HG02981 (cell line): ENCODE measurements around the gene PLD2.
"Not testable (repeated sequence)": the region's sequence is repeated elsewhere in the genome, so short reads cannot be mapped to it uniquely, and the experiment has no call there.

Experiments
- ATAC-seq: cut with Tn5 transposase; IDR thresholded peaks from one replicate; pipeline ENCODE4 v1.9.1; 2021; ENCODE audit warnings: mild to moderate bottlenecking, moderate library complexity; ENCODE audit not compliant: unreplicated experiment

Gene PLD2

GRCh38 chr17:4853208-4853671, 46.3 kb downstream of the PLD2 start:
- no peak for ATAC-seq

GRCh38 chr17:4854111-4854681, 47.2 kb downstream of the PLD2 start:
- no peak for ATAC-seq

- ATAC-seq: no peak
Measured at GRCh38 chr17:4856271-4856936, 49.5 kb downstream of the PLD2 start.

GRCh38 chr17:4856937-4857314, 50.0 kb downstream of the PLD2 start:
- no peak for ATAC-seq

GRCh38 chr17:4857347-4857746, 50.4 kb downstream of the PLD2 start:
- not testable (repeated sequence) for ATAC-seq

GRCh38 chr17:4858068-4858881, 51.3 kb downstream of the PLD2 start:
- no peak for ATAC-seq

GRCh38 chr17:4858882-4859260, 51.9 kb downstream of the PLD2 start:
- no peak for ATAC-seq

- ATAC-seq: no peak
Measured at GRCh38 chr17:4859816-4860625, 53.1 kb downstream of the PLD2 start.

- no peak for ATAC-seq
Measured at GRCh38 chr17:4860651-4861050, 53.7 kb downstream of the PLD2 start.

- no peak for ATAC-seq
Measured at GRCh38 chr17:4861052-4861451, 54.1 kb downstream of the PLD2 start.

GRCh38 chr17:4862720-4863119, 55.8 kb downstream of the PLD2 start:
- ATAC-seq: no peak

- ATAC-seq: no peak
Measured at GRCh38 chr17:4863321-4863720, 56.4 kb downstream of the PLD2 start.

GRCh38 chr17:4867535-4867934, 60.6 kb downstream of the PLD2 start:
- ATAC-seq: not testable (repeated sequence)

GRCh38 chr17:4869058-4869998, 62.4 kb downstream of the PLD2 start:
- ATAC-seq: not testable (repeated sequence)

GRCh38 chr17:4870855-4871254, 63.9 kb downstream of the PLD2 start:
- ATAC-seq: no peak

GRCh38 chr17:4872786-4873185, 65.8 kb downstream of the PLD2 start:
- ATAC-seq: no peak
